Measurements from ENCODE around the gene C1orf159. TPM values are rescaled to one million over a fixed set of nuclear protein-coding genes. Genes with fewer than 3 reads are reported as not detected.
A peak's percentile ranks its signal among the peaks of the same experiment; 100 is the strongest.

The C1orf159 gene
- total RNA-seq, 2 donors from 2014 or later, result 8.8 to 13.2 TPM

DNA sequence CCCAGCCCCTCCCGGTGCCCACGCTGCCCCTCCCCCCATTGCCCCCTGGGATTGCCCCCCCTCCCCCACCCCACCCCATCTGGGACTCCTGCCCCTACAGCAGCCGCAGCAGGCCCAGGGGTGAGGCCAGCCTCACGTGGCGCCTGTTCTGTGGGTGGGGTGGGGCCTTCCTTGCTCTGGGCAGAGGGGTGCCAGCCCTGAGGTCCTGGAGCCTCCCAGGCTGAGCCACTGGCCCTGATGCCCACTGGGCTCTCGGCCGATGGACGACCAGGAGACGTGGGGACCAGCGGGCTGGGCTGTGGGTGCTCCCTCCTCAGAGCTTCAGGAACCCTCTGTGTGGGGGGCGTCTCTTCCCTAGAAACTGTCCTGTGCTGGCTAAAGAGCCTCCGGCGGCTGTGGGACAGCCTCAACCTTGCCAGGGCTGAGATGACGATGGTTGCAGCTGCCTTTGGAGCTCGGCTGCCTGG lies 5.8 kb upstream of the C1orf159 start:
- H3K27ac ChIP-seq, result no peak overlapping the region
- WGBS, 2 donors, result 12% methylated on average over 9 of the region's 15 CpGs; no CpG with 5 or more reads in 1 of the 2 donors
- H3K4me3 ChIP-seq, result no peak overlapping the region
- intact Hi-C loops (cut with DNase I), result loop anchor here (5.0 kb wide), 1 partner anchor 171 kb away; no protein-coding TSS in a partner anchor
- no peaks in the 10 kb centered on the region for H3K36me3 ChIP-seq (replicated peaks in 1 of 2; ENCODE audit: insufficient read depth in 1 of 2, low read depth in 2 of 2)
- no peaks in the 10 kb centered on the region for H3K27me3 ChIP-seq
- H3K4me1 ChIP-seq, result peaks cover 25% of the 10 kb centered on the region
- peak; percentile 31 for ATAC-seq
- no peaks in the 10 kb centered on the region for H3K9me3 ChIP-seq
- DNase-seq, result no peak
- TF ChIP-seq, protein P1, sequence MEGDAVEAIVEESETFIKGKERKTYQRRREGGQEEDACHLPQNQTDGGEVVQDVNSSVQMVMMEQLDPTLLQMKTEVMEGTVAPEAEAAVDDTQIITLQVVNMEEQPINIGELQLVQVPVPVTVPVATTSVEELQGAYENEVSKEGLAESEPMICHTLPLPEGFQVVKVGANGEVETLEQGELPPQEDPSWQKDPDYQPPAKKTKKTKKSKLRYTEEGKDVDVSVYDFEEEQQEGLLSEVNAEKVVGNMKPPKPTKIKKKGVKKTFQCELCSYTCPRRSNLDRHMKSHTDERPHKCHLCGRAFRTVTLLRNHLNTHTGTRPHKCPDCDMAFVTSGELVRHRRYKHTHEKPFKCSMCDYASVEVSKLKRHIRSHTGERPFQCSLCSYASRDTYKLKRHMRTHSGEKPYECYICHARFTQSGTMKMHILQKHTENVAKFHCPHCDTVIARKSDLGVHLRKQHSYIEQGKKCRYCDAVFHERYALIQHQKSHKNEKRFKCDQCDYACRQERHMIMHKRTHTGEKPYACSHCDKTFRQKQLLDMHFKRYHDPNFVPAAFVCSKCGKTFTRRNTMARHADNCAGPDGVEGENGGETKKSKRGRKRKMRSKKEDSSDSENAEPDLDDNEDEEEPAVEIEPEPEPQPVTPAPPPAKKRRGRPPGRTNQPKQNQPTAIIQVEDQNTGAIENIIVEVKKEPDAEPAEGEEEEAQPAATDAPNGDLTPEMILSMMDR (IDR thresholded peaks at IDR 0.05), result no peak
- no peak for TF ChIP-seq POLR2A (IDR thresholded peaks at IDR 0.05)

DNA sequence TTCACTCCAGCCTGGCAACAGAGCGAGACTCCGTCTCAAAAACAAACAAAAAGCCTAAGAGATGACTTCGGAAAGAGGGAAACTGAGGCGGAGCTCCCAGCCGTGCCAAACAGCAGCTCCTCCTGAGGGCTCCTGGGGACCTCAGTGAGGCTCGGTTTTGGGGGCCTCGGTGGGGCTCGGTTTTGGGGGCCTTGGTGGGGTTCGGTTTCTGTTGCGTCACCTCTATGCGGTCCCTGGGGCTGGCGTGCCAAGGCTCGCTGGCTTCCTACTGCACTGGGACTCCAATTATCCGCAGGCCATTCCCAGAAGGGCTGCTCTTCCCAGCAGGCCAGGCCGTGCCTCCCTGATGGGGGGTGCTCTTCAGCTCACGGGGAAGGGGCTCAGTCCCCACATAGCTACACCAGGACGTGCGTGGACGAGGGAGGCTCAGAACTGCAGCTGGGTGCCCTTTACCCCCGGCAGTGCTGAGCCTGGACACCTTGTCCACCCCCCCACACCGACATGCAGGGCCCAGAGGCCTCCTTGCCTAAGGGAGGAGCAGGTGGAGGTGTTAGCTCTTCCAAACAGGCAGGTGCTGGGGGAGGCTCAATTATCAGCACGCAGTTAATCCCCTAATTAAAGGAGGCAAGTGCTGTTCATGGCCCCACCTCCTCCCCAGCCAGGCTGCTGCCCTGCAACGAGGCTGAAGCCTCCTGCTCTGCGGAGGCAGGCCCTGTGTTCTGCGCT lies 5.1 kb upstream of the C1orf159 start:
- H3K4me3 ChIP-seq, result no peak overlapping the region
- H3K27me3 ChIP-seq, result no peaks in the 10 kb centered on the region
- peaks cover 28% of the 10 kb centered on the region for H3K4me1 ChIP-seq
- no peak for TF ChIP-seq POLR2A (IDR thresholded peaks at IDR 0.05)
- TF ChIP-seq, protein P1 (IDR thresholded peaks at IDR 0.05), result no peak
- WGBS, 2 donors, result 40 to 63% methylated on average over 2 to 21 of the region's 25 CpGs
- DNase-seq (no peak), ATAC-seq (no peak)
- intact Hi-C loops (cut with DNase I), result loop anchor here (5.0 kb wide), 1 partner anchor 171 kb away; no protein-coding TSS in a partner anchor
- no peaks in the 10 kb centered on the region for H3K9me3 ChIP-seq
- H3K27ac ChIP-seq, result no peak overlapping the region
- H3K36me3 ChIP-seq (replicated peaks in 1 of 2; ENCODE audit: insufficient read depth in 1 of 2, low read depth in 2 of 2), result no peaks in the 10 kb centered on the region

DNA sequence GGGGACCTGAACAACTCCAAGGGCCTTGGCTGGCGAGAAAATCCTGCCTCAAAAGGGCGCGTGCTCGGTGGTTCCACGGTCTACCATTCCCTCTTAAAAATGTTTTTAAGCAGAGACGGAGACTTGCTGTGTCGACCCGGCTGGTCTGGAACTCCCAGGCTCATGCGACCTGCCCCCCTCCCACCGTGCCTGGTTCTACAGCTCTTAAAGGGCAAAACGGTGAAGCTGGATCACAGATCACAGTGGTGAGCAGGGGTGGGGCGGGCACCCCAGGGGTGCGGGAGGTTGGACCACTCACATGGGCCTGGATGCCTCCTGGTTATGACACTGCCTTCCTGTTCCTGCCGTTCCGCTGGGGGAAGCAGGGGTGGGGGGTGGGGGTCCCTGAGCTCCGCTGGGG lies 4.2 kb upstream of the C1orf159 start:
- intact Hi-C loops (cut with DNase I), result loop anchor here (5.0 kb wide), 1 partner anchor 172 kb away; no protein-coding TSS in a partner anchor

DNA sequence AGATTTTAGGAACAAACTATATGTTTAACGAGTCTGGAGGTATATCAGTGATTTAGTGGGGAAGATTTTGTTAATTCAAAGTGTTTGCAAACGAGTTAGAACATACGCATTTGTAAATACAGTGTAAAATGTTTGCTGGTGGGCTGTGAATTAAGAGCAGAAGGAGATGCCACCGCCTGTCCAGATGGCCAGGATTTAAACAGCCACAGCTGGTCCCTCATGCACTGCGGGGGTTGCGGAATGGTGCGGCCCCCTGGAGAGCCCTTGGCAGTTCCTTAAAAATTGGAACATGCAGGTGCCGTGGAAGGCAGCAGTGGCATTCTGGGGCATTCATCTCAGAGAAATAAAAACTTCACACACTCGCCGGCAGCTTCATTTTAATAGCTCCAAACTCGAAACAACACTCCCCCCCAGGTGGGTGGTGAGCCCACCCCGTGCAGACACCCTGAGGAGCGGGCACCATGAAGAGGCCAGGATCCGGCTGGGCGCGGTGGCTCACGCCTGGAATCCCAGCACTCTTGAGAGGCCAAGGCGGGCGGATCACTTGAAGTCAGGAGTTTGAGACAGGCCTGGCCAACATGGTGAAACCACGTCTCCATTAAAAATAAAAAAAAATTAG lies 3.5 kb upstream of the C1orf159 start:
- intact Hi-C loops (cut with DNase I), result loop anchor here (5.0 kb wide), 1 partner anchor 108 kb away; no protein-coding TSS in a partner anchor
- DNase-seq (no peak), ATAC-seq (no peak)
- no peaks in the 10 kb centered on the region for H3K27me3 ChIP-seq
- TF ChIP-seq, protein P1 (IDR thresholded peaks at IDR 0.05), result no peak
- no peak for TF ChIP-seq POLR2A (IDR thresholded peaks at IDR 0.05)
- no peak overlapping the region for H3K27ac ChIP-seq
- H3K4me3 ChIP-seq, result no peak overlapping the region
- peaks cover 21% of the 10 kb centered on the region for H3K4me1 ChIP-seq
- H3K9me3 ChIP-seq, result no peaks in the 10 kb centered on the region
- H3K36me3 ChIP-seq (replicated peaks in 1 of 2; ENCODE audit: insufficient read depth in 1 of 2, low read depth in 2 of 2), result no peaks in the 10 kb centered on the region
- 72 to 73% methylated on average over 9 to 20 of the region's 20 CpGs for WGBS, 2 donors

More for the DNA sequence above, 4.2 kb upstream of the C1orf159 start:
- 56 to 75% methylated on average over 8 to 16 of the region's 16 CpGs for WGBS, 2 donors
- TF ChIP-seq, protein P1 (IDR thresholded peaks at IDR 0.05), result no peak
- TF ChIP-seq POLR2A (IDR thresholded peaks at IDR 0.05), result no peak
- Histone ChIP-seq H3K36me3 (replicated peaks in 1 of 2; ENCODE audit: insufficient read depth in 1 of 2, low read depth in 2 of 2) (no peaks in the 10 kb centered on the region), H3K4me1 (peaks cover 24% of the 10 kb centered on the region), H3K9me3 (no peaks in the 10 kb centered on the region), H3K4me3 (no peak overlapping the region), H3K27ac (no peak overlapping the region), H3K27me3 (no peaks in the 10 kb centered on the region)
- DNase-seq (no peak), ATAC-seq (no peak)
